ENCODE results near the gene GTF2A2.

DNA sequence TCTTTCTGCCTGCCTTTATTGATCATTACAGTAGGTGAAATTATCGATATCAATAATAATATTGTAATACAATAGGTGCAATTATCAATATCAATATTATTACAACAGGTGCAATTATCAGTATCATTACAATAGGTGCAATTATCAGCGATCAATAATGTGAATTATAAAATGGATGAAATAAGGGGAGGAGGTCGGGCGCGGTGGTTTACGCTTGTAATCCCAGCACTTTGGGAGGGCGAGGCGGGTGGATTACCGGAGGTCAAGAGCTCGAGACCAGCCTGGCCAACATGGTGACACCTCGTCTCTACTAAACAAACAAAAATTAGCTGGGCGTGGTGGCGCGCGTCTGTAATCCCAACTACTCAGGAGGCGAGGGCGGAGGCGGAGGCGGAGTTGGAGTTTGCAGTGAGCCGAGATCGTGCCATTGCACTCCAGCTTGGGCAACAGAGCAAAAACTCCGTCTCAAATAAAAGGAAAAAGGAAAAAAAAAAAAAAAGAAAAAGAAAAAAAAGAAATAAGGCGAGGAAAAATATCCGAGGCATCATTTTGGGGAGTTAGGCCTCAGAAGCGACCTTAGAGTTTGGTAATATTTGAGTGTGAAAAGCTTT lies 32.4 kb upstream of the GTF2A2 start:
- TF ChIP-seq CTCF (conservative IDR thresholded peaks at IDR 0.05) = no peak
- no peak for TF ChIP-seq ZFX (IDR thresholded peaks at IDR 0.05)

Measured in C4-2B (cell line).